HEK293 (cell line): ENCODE results near the gene PDIA4.

Source experiments
- CTCF ChIA-PET: fragments of 350-600 bp; formaldehyde crosslinking; extraction: SDS; loops from one replicate; lab custom pipeline; 2021; ENCODE audit warnings: antibody characterized with exemption; lab: Yijun Ruan, JAX
- POLR2A ChIA-PET: fragments of 300-600 bp; formaldehyde crosslinking; extraction: SDS; loops from one replicate; lab custom pipeline; 2020; ENCODE audit warnings: antibody characterized with exemption, inconsistent platforms; lab: Yijun Ruan, JAX
- H3K27ac ChIP-seq: fragments of 200-500 bp; sonication (Bioruptor generic); 2 replicates; pipeline ENCODE4 v1.5.1; 2014; ENCODE audit warnings: low read depth, low read length, control low read depth, inconsistent platforms; ENCODE audit errors: extremely low read depth
- H3K36me3 ChIP-seq, 2 experiments: fragments of 200-500 bp in 1 of 2; sonication (Bioruptor generic) in 1 of 2; 1 replicate in 1 of 2; 2 replicates in 1 of 2; pipeline ENCODE4 v1.5.1; 2014 to 2017; ENCODE audit warnings: inconsistent platforms in 2 of 2, low read length in 2 of 2; ENCODE audit not compliant: control insufficient read depth in 2 of 2, insufficient read depth in 1 of 2
- H3K4me1 ChIP-seq: fragments of 200-500 bp; sonication (Bioruptor generic); 2 replicates; pipeline ENCODE4 v1.5.1; 2014; ENCODE audit warnings: mild to moderate bottlenecking, low read length, inconsistent platforms; ENCODE audit not compliant: control insufficient read depth, insufficient read depth
- H3K4me3 ChIP-seq: 2 replicates; pipeline ENCODE4 v1.5.1; 2011; ENCODE audit warnings: low read depth, mild to moderate bottlenecking, control low read depth, low read length, moderate library complexity
- H3K9me3 ChIP-seq: fragments of 200-500 bp; sonication (Bioruptor generic); 2 replicates; pipeline ENCODE4 v1.5.1; 2014; ENCODE audit warnings: low read depth, low read length, inconsistent platforms; ENCODE audit not compliant: control insufficient read depth, insufficient read depth
- BCL11B ChIP-seq: fragments of 450-650 bp; formaldehyde crosslinking; IDR thresholded peaks from 2 replicates; pipeline ENCODE4 v1.5.1; 2016; ENCODE audit warnings: low read depth, missing biosample characterization, missing genetic modification characterization
- GLI2 ChIP-seq: fragments of 450-650 bp; formaldehyde crosslinking; IDR thresholded peaks from 2 replicates; pipeline ENCODE4; 2017; ENCODE audit warnings: missing biosample characterization, missing genetic modification characterization, low read depth, borderline replicate concordance
- HOXA7 ChIP-seq: sonication (generic); formaldehyde crosslinking; IDR thresholded peaks from 2 replicates; pipeline ENCODE4 v1.8.1; 2022; ENCODE audit warnings: missing genetic modification reagents, borderline replicate concordance
- HOXD13 ChIP-seq: sonication (generic); formaldehyde crosslinking; IDR thresholded peaks from 2 replicates; pipeline ENCODE4 v1.8.0; 2022; ENCODE audit warnings: missing genetic modification reagents, borderline replicate concordance
- KLF17 ChIP-seq: fragments of 450-650 bp; formaldehyde crosslinking; IDR thresholded peaks from 2 replicates; pipeline ENCODE4 v1.5.1; 2016; ENCODE audit warnings: missing biosample characterization, missing genetic modification characterization
- SCRT1 ChIP-seq: fragments of 450-650 bp; formaldehyde crosslinking; IDR thresholded peaks from 2 replicates; pipeline ENCODE4 v1.5.1; 2016; ENCODE audit warnings: missing biosample characterization, missing genetic modification characterization, borderline replicate concordance
- ZBTB48 ChIP-seq: fragments of 450-650 bp; formaldehyde crosslinking; IDR thresholded peaks from 2 replicates; pipeline ENCODE4 v1.5.1; 2016; ENCODE audit warnings: missing biosample characterization, missing genetic modification characterization
- ZBTB7A ChIP-seq: fragments of 450-650 bp; formaldehyde crosslinking; IDR thresholded peaks from 2 replicates; pipeline ENCODE4 v1.5.1; 2016; ENCODE audit warnings: low read depth, missing biosample characterization, missing genetic modification characterization
- ZIC2 ChIP-seq: fragments of 450-650 bp; formaldehyde crosslinking; IDR thresholded peaks from 2 replicates; pipeline ENCODE4 v1.5.1; 2016; ENCODE audit warnings: missing biosample characterization, missing genetic modification characterization
- ZNF10 ChIP-seq: fragments of 450-650 bp; formaldehyde crosslinking; IDR thresholded peaks from 2 replicates; pipeline ENCODE4 v1.5.1; 2017; ENCODE audit warnings: missing biosample characterization, missing genetic modification characterization
- ZNF133 ChIP-seq: fragments of 450-650 bp; formaldehyde crosslinking; IDR thresholded peaks from 2 replicates; pipeline ENCODE4 v1.5.1; 2016; ENCODE audit warnings: missing biosample characterization, missing genetic modification characterization
- ZNF223 ChIP-seq: fragments of 450-650 bp; formaldehyde crosslinking; IDR thresholded peaks from 2 replicates; pipeline ENCODE4 v1.5.1; 2016; ENCODE audit warnings: missing biosample characterization, missing genetic modification characterization
- ZNF24 ChIP-seq: fragments of 450-650 bp; formaldehyde crosslinking; IDR thresholded peaks from 2 replicates; pipeline ENCODE4 v1.5.1; 2016; ENCODE audit warnings: missing biosample characterization, missing genetic modification characterization
- ZNF302 ChIP-seq: fragments of 450-650 bp; formaldehyde crosslinking; IDR thresholded peaks from 2 replicates; pipeline ENCODE4 v1.5.1; 2016; ENCODE audit warnings: missing biosample characterization, missing genetic modification characterization, low read depth
- ZNF350 ChIP-seq: fragments of 450-650 bp; formaldehyde crosslinking; IDR thresholded peaks from 2 replicates; pipeline ENCODE4 v1.5.0; 2017; ENCODE audit warnings: missing biosample characterization, mild to moderate bottlenecking, missing genetic modification characterization
- ZNF513 ChIP-seq: fragments of 450-650 bp; IDR thresholded peaks from 2 replicates; pipeline ENCODE4 v1.5.1; 2018; ENCODE audit warnings: missing biosample characterization, missing genetic modification characterization
- ZNF530 ChIP-seq: fragments of 450-650 bp; formaldehyde crosslinking; IDR thresholded peaks from 2 replicates; pipeline ENCODE4 v1.5.1; 2016; ENCODE audit warnings: low read depth, missing biosample characterization, missing genetic modification characterization
- ZNF555 ChIP-seq: fragments of 450-650 bp; formaldehyde crosslinking; conservative IDR thresholded peaks from 2 replicates; pipeline ENCODE4 v1.5.1; 2017; ENCODE audit warnings: missing biosample characterization, mild to moderate bottlenecking, missing genetic modification characterization, inconsistent platforms
- ZNF596 ChIP-seq: fragments of 450-650 bp; IDR thresholded peaks from 2 replicates; pipeline ENCODE4 v1.5.0; 2018; ENCODE audit warnings: missing biosample characterization, mild to moderate bottlenecking, missing genetic modification characterization, moderate library complexity
- ZNF600 ChIP-seq: fragments of 450-650 bp; formaldehyde crosslinking; IDR thresholded peaks from 2 replicates; pipeline ENCODE4 v1.5.1; 2016; ENCODE audit warnings: missing biosample characterization, missing genetic modification characterization
- ZNF658 ChIP-seq: fragments of 450-650 bp; formaldehyde crosslinking; IDR thresholded peaks from 2 replicates; pipeline ENCODE4; 2016; ENCODE audit warnings: missing biosample characterization, missing genetic modification characterization
- ZNF660 ChIP-seq: fragments of 450-650 bp; IDR thresholded peaks from 2 replicates; pipeline ENCODE4 v1.5.1; 2018; ENCODE audit warnings: missing biosample characterization, mild to moderate bottlenecking, missing genetic modification characterization
- ZNF664 ChIP-seq: fragments of 450-650 bp; formaldehyde crosslinking; IDR thresholded peaks from 2 replicates; pipeline ENCODE4 v1.5.1; 2016; ENCODE audit warnings: missing biosample characterization, missing genetic modification characterization
- ZNF701 ChIP-seq: fragments of 450-650 bp; formaldehyde crosslinking; IDR thresholded peaks from 2 replicates; pipeline ENCODE4 v1.5.1; 2016; ENCODE audit warnings: missing biosample characterization, missing genetic modification characterization
- ZSCAN23 ChIP-seq: fragments of 450-650 bp; formaldehyde crosslinking; IDR thresholded peaks from 2 replicates; pipeline ENCODE4 v1.5.1; 2016; ENCODE audit warnings: missing biosample characterization, missing genetic modification characterization
- TF ChIP-seq, protein P1 (sequence below): fragments of 450-650 bp; formaldehyde crosslinking; IDR thresholded peaks from 2 replicates; pipeline ENCODE4 v1.5.1; 2016; ENCODE audit warnings: missing biosample characterization, missing genetic modification characterization
- TF ChIP-seq, protein P2 (sequence below): IDR thresholded peaks from 2 replicates; pipeline ENCODE4 v1.6.1; 2011; ENCODE audit warnings: mild to moderate bottlenecking, low read depth, low read length, borderline replicate concordance
- TF ChIP-seq, protein P3 (sequence below): fragments of 450-650 bp; formaldehyde crosslinking; conservative IDR thresholded peaks from 2 replicates; pipeline ENCODE4 v1.5.1; 2016; ENCODE audit warnings: low read depth, missing biosample characterization, missing genetic modification characterization

Gene PDIA4

GRCh38 chr7:148972375-148972774, 55.9 kb downstream of the PDIA4 start:
- Histone ChIP-seq H3K36me3 (no peaks in the 10 kb centered on the region), H3K4me3 (no peak overlapping the region), H3K4me1 (no peaks in the 10 kb centered on the region), H3K9me3 (no peaks in the 10 kb centered on the region), H3K27ac (no peak overlapping the region)
- TF ChIP-seq ZIC2 (no peak), SCRT1 (tag by site-specific recombination) (no peak), KLF17 (no peak), ZNF658 (tag by site-specific recombination) (no peak), ZBTB48 (tag by site-specific recombination) (no peak), ZNF302 (tag by site-specific recombination) (no peak), ZNF701 (tag by site-specific recombination) (no peak), ZNF10 (tag by site-specific recombination) (no peak), GLI2 (tag by site-specific recombination) (no peak), ZNF596 (tag by site-specific recombination) (no peak), ZBTB7A (tag by site-specific recombination) (no peak), ZNF133 (tag by site-specific recombination) (no peak)
- TF ChIP-seq, protein P1, sequence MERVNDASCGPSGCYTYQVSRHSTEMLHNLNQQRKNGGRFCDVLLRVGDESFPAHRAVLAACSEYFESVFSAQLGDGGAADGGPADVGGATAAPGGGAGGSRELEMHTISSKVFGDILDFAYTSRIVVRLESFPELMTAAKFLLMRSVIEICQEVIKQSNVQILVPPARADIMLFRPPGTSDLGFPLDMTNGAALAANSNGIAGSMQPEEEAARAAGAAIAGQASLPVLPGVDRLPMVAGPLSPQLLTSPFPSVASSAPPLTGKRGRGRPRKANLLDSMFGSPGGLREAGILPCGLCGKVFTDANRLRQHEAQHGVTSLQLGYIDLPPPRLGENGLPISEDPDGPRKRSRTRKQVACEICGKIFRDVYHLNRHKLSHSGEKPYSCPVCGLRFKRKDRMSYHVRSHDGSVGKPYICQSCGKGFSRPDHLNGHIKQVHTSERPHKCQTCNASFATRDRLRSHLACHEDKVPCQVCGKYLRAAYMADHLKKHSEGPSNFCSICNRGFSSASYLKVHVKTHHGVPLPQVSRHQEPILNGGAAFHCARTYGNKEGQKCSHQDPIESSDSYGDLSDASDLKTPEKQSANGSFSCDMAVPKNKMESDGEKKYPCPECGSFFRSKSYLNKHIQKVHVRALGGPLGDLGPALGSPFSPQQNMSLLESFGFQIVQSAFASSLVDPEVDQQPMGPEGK (tag by site-specific recombination) = no peak
- TF ChIP-seq, protein P2, sequence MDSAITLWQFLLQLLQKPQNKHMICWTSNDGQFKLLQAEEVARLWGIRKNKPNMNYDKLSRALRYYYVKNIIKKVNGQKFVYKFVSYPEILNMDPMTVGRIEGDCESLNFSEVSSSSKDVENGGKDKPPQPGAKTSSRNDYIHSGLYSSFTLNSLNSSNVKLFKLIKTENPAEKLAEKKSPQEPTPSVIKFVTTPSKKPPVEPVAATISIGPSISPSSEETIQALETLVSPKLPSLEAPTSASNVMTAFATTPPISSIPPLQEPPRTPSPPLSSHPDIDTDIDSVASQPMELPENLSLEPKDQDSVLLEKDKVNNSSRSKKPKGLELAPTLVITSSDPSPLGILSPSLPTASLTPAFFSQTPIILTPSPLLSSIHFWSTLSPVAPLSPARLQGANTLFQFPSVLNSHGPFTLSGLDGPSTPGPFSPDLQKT = no peak
- POLR2A ChIA-PET = no interaction called here
- CTCF ChIA-PET = no interaction called here

- CTCF ChIA-PET = interaction anchor here (0.5 to 1.3 kb wide), 7 partner anchors 15 to 678 kb away, joined by 3 to 6 read pairs (median 3); no protein-coding TSS in a partner anchor
- POLR2A ChIA-PET = no interaction called here
- TF ChIP-seq ZSCAN23 (no peak), ZNF664 (tag by site-specific recombination) (no peak), HOXA7 (CRISPR knock-in tag) (no peak), ZNF350 (no peak), ZNF600 (tag by site-specific recombination) (no peak), ZNF223 (tag by site-specific recombination) (no peak), ZNF555 (tag by site-specific recombination) (no peak), ZNF660 (tag by site-specific recombination) (no peak), ZNF513 (tag by site-specific recombination) (no peak), HOXD13 (CRISPR knock-in tag) (no peak), ZNF530 (tag by site-specific recombination) (no peak), BCL11B (tag by site-specific recombination) (no peak), ZNF24 (tag by site-specific recombination) (no peak)
- TF ChIP-seq, protein P3, sequence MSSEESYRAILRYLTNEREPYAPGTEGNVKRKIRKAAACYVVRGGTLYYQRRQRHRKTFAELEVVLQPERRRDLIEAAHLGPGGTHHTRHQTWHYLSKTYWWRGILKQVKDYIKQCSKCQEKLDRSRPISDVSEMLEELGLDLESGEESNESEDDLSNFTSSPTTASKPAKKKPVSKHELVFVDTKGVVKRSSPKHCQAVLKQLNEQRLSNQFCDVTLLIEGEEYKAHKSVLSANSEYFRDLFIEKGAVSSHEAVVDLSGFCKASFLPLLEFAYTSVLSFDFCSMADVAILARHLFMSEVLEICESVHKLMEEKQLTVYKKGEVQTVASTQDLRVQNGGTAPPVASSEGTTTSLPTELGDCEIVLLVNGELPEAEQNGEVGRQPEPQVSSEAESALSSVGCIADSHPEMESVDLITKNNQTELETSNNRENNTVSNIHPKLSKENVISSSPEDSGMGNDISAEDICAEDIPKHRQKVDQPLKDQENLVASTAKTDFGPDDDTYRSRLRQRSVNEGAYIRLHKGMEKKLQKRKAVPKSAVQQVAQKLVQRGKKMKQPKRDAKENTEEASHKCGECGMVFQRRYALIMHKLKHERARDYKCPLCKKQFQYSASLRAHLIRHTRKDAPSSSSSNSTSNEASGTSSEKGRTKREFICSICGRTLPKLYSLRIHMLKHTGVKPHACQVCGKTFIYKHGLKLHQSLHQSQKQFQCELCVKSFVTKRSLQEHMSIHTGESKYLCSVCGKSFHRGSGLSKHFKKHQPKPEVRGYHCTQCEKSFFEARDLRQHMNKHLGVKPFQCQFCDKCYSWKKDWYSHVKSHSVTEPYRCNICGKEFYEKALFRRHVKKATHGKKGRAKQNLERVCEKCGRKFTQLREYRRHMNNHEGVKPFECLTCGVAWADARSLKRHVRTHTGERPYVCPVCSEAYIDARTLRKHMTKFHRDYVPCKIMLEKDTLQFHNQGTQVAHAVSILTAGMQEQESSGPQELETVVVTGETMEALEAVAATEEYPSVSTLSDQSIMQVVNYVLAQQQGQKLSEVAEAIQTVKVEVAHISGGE (tag by site-specific recombination) = no peak
Observed at GRCh38 chr7:148967602-148968001, 60.7 kb downstream of the PDIA4 start.

More at GRCh38 chr7:148967602-148968001, 60.7 kb downstream of the PDIA4 start:
- no peak overlapping the region for H3K27ac ChIP-seq
- H3K4me1 ChIP-seq = no peaks in the 10 kb centered on the region
- H3K9me3 ChIP-seq = no peaks in the 10 kb centered on the region
- no peaks in the 10 kb centered on the region for H3K36me3 ChIP-seq
- H3K4me3 ChIP-seq = no peak overlapping the region
